HEK293 (cell line): ENCODE data around the gene UBR2.

Experiments used
- CTCF ChIA-PET: fragments of 350-600 bp; formaldehyde crosslinking; extraction: SDS; loops from one replicate; lab custom pipeline; 2021; ENCODE audit warnings: antibody characterized with exemption; lab: Yijun Ruan, JAX
- POLR2A ChIA-PET: fragments of 300-600 bp; formaldehyde crosslinking; extraction: SDS; loops from one replicate; lab custom pipeline; 2020; ENCODE audit warnings: antibody characterized with exemption, inconsistent platforms; lab: Yijun Ruan, JAX
- H3K27ac ChIP-seq: fragments of 200-500 bp; sonication (Bioruptor generic); 2 replicates; pipeline ENCODE4 v1.5.1; 2014; ENCODE audit warnings: low read depth, low read length, control low read depth, inconsistent platforms; ENCODE audit errors: extremely low read depth
- H3K36me3 ChIP-seq, 2 experiments: fragments of 200-500 bp in 1 of 2; sonication (Bioruptor generic) in 1 of 2; 1 replicate in 1 of 2; 2 replicates in 1 of 2; pipeline ENCODE4 v1.5.1; 2014 to 2017; ENCODE audit warnings: inconsistent platforms in 2 of 2, low read length in 2 of 2; ENCODE audit not compliant: control insufficient read depth in 2 of 2, insufficient read depth in 1 of 2
- H3K4me1 ChIP-seq: fragments of 200-500 bp; sonication (Bioruptor generic); 2 replicates; pipeline ENCODE4 v1.5.1; 2014; ENCODE audit warnings: mild to moderate bottlenecking, low read length, inconsistent platforms; ENCODE audit not compliant: control insufficient read depth, insufficient read depth
- H3K4me3 ChIP-seq: 2 replicates; pipeline ENCODE4 v1.5.1; 2011; ENCODE audit warnings: low read depth, mild to moderate bottlenecking, control low read depth, low read length, moderate library complexity
- H3K9me3 ChIP-seq: fragments of 200-500 bp; sonication (Bioruptor generic); 2 replicates; pipeline ENCODE4 v1.5.1; 2014; ENCODE audit warnings: low read depth, low read length, inconsistent platforms; ENCODE audit not compliant: control insufficient read depth, insufficient read depth
- HOXA7 ChIP-seq: sonication (generic); formaldehyde crosslinking; IDR thresholded peaks from 2 replicates; pipeline ENCODE4 v1.8.1; 2022; ENCODE audit warnings: missing genetic modification reagents, borderline replicate concordance
- PRDM1 ChIP-seq: fragments of 450-650 bp; formaldehyde crosslinking; IDR thresholded peaks from 2 replicates; pipeline ENCODE4; 2016; ENCODE audit warnings: missing biosample characterization, missing genetic modification characterization
- PRDM4 ChIP-seq: fragments of 450-650 bp; formaldehyde crosslinking; IDR thresholded peaks from 2 replicates; pipeline ENCODE4 v1.5.1; 2017; ENCODE audit warnings: missing biosample characterization, missing genetic modification characterization
- RBAK ChIP-seq: fragments of 450-650 bp; formaldehyde crosslinking; IDR thresholded peaks from 2 replicates; pipeline ENCODE4 v1.5.1; 2016; ENCODE audit warnings: missing biosample characterization, missing genetic modification characterization
- REST ChIP-seq: fragments of 450-650 bp; formaldehyde crosslinking; IDR thresholded peaks from 2 replicates; pipeline ENCODE4 v1.5.1; 2016; ENCODE audit warnings: missing biosample characterization, missing genetic modification characterization
- SETDB1 ChIP-seq: IDR thresholded peaks from one replicate; pipeline ENCODE4 v1.6.1; 2017; ENCODE audit warnings: mild to moderate bottlenecking, low read length, moderate library complexity, mixed read lengths; ENCODE audit not compliant: insufficient read length
- SP3 ChIP-seq: fragments of 450-650 bp; formaldehyde crosslinking; IDR thresholded peaks from 2 replicates; pipeline ENCODE4 v1.5.1; 2016; ENCODE audit warnings: missing biosample characterization, missing genetic modification characterization
- WT1 ChIP-seq: fragments of 450-650 bp; formaldehyde crosslinking; IDR thresholded peaks from 2 replicates; pipeline ENCODE4 v1.5.1; 2016; ENCODE audit warnings: missing biosample characterization, missing genetic modification characterization
- ZFHX2 ChIP-seq: fragments of 450-650 bp; formaldehyde crosslinking; conservative IDR thresholded peaks from 2 replicates; pipeline ENCODE4 v1.5.1; 2016; ENCODE audit warnings: missing biosample characterization, missing genetic modification characterization
- ZNF121 ChIP-seq: fragments of 450-650 bp; formaldehyde crosslinking; IDR thresholded peaks from 2 replicates; pipeline ENCODE4 v1.5.1; 2016; ENCODE audit warnings: missing biosample characterization, missing genetic modification characterization
- ZNF132 ChIP-seq: fragments of 450-650 bp; formaldehyde crosslinking; IDR thresholded peaks from 2 replicates; pipeline ENCODE4 v1.5.1; 2017; ENCODE audit warnings: missing biosample characterization, missing genetic modification characterization, borderline replicate concordance
- ZNF140 ChIP-seq: fragments of 450-650 bp; formaldehyde crosslinking; IDR thresholded peaks from 2 replicates; pipeline ENCODE4 v1.5.1; 2016; ENCODE audit warnings: missing biosample characterization, missing genetic modification characterization
- ZNF157 ChIP-seq: fragments of 450-650 bp; formaldehyde crosslinking; IDR thresholded peaks from 2 replicates; pipeline ENCODE4 v1.5.1; 2016; ENCODE audit warnings: missing biosample characterization, missing genetic modification characterization
- ZNF2 ChIP-seq: fragments of 450-650 bp; formaldehyde crosslinking; IDR thresholded peaks from 2 replicates; pipeline ENCODE4 v1.5.1; 2016; ENCODE audit warnings: missing biosample characterization, missing genetic modification characterization
- ZNF23 ChIP-seq: fragments of 450-650 bp; formaldehyde crosslinking; IDR thresholded peaks from 2 replicates; pipeline ENCODE4 v1.5.1; 2016; ENCODE audit warnings: missing biosample characterization, missing genetic modification characterization, borderline replicate concordance
- ZNF266 ChIP-seq: fragments of 450-650 bp; formaldehyde crosslinking; IDR thresholded peaks from 2 replicates; pipeline ENCODE4 v1.5.1; 2016; ENCODE audit warnings: missing biosample characterization, missing genetic modification characterization, low read depth
- ZNF366 ChIP-seq: fragments of 450-650 bp; formaldehyde crosslinking; conservative IDR thresholded peaks from 2 replicates; pipeline ENCODE4 v1.5.1; 2016; ENCODE audit warnings: missing biosample characterization, missing genetic modification characterization
- ZNF394 ChIP-seq: fragments of 450-650 bp; formaldehyde crosslinking; IDR thresholded peaks from 2 replicates; pipeline ENCODE4 v1.5.1; 2016; ENCODE audit warnings: missing biosample characterization, missing genetic modification characterization, mild to moderate bottlenecking, moderate library complexity, borderline replicate concordance
- ZNF416 ChIP-seq: fragments of 450-650 bp; formaldehyde crosslinking; IDR thresholded peaks from 2 replicates; pipeline ENCODE4 v1.5.1; 2016; ENCODE audit warnings: missing biosample characterization, missing genetic modification characterization
- ZNF48 ChIP-seq: fragments of 450-650 bp; formaldehyde crosslinking; IDR thresholded peaks from 2 replicates; pipeline ENCODE4 v1.5.1; 2016; ENCODE audit warnings: missing biosample characterization, missing genetic modification characterization
- ZNF561 ChIP-seq: fragments of 450-650 bp; IDR thresholded peaks from 2 replicates; pipeline ENCODE4 v1.5.1; 2018; ENCODE audit warnings: missing biosample characterization, missing genetic modification characterization, borderline replicate concordance
- ZNF596 ChIP-seq: fragments of 450-650 bp; IDR thresholded peaks from 2 replicates; pipeline ENCODE4 v1.5.0; 2018; ENCODE audit warnings: missing biosample characterization, mild to moderate bottlenecking, missing genetic modification characterization, moderate library complexity
- ZNF660 ChIP-seq: fragments of 450-650 bp; IDR thresholded peaks from 2 replicates; pipeline ENCODE4 v1.5.1; 2018; ENCODE audit warnings: missing biosample characterization, mild to moderate bottlenecking, missing genetic modification characterization
- ZNF664 ChIP-seq: fragments of 450-650 bp; formaldehyde crosslinking; IDR thresholded peaks from 2 replicates; pipeline ENCODE4 v1.5.1; 2016; ENCODE audit warnings: missing biosample characterization, missing genetic modification characterization
- ZNF843 ChIP-seq: fragments of 450-650 bp; formaldehyde crosslinking; IDR thresholded peaks from 2 replicates; pipeline ENCODE4 v1.5.1; 2016; ENCODE audit warnings: missing biosample characterization, missing genetic modification characterization

Gene UBR2

GRCh38 chr6:42709871-42710270, 146.0 kb downstream of the UBR2 start (continued):
- TF ChIP-seq ZNF366 = no peak

GRCh38 chr6:42710316-42710715, 146.5 kb downstream of the UBR2 start:
- Histone ChIP-seq H3K9me3 (no peaks in the 10 kb centered on the region), H3K36me3 (no peaks in the 10 kb centered on the region), H3K4me3 (no peak overlapping the region), H3K27ac (no peak overlapping the region), H3K4me1 (no peaks in the 10 kb centered on the region)
- no peak for TF ChIP-seq HOXA7 (CRISPR knock-in tag)
- TF ChIP-seq ZNF394 (tag by site-specific recombination) = no peak
- no peak for TF ChIP-seq ZNF660 (tag by site-specific recombination)
- no peak for TF ChIP-seq ZNF366
- 0 out of 2 replicates have a peak, but pooled peaks have one; percentile 10 for TF ChIP-seq ZFHX2 (tag by site-specific recombination)
- ChIA-PET POLR2A (no interaction called here), CTCF (no interaction called here)

- Histone ChIP-seq H3K4me3 (no peak overlapping the region), H3K9me3 (no peaks in the 10 kb centered on the region), H3K36me3 (no peaks in the 10 kb centered on the region), H3K27ac (no peak overlapping the region), H3K4me1 (no peaks in the 10 kb centered on the region)
- CTCF ChIA-PET = interaction anchor here (0.6 to 2.0 kb wide), 3 partner anchors 14 to 224 kb away, joined by 4 to 9 read pairs (median 4); no protein-coding TSS in a partner anchor
- TF ChIP-seq SETDB1 (peak; percentile 87), ZNF266 (tag by site-specific recombination) (no peak), ZNF140 (tag by site-specific recombination) (no peak)
- POLR2A ChIA-PET = no interaction called here
Observed at GRCh38 chr6:42711930-42712329, 148.1 kb downstream of the UBR2 start.

GRCh38 chr6:42714098-42714761, 150.4 kb downstream of the UBR2 start:
- POLR2A ChIA-PET = interaction anchor here (0.6 to 1.0 kb wide), 3 partner anchors 68 to 167 kb away, joined by 3 read pairs; partner anchors contain the start of gene RPL7L1
- TF ChIP-seq WT1 (tag by site-specific recombination) (0 out of 2 replicates have a peak, but pooled peaks have one; percentile 27), ZNF121 (tag by site-specific recombination) (peak; percentile 70; the same call in 1 of the 2 replicates), ZNF157 (tag by site-specific recombination) (no peak), ZNF596 (tag by site-specific recombination) (no peak), PRDM4 (tag by site-specific recombination) (no peak), ZNF132 (tag by site-specific recombination) (no peak), RBAK (tag by site-specific recombination) (no peak), ZNF416 (tag by site-specific recombination) (no peak), SP3 (no peak), ZNF843 (tag by site-specific recombination) (no peak), ZNF561 (tag by site-specific recombination) (no peak), ZNF660 (tag by site-specific recombination) (no peak), REST (no peak), ZNF48 (no peak), ZNF23 (tag by site-specific recombination) (no peak), ZNF2 (tag by site-specific recombination) (no peak), PRDM1 (tag by site-specific recombination) (peak; percentile 77), ZNF664 (tag by site-specific recombination) (peak; percentile 79; the same call in 1 of the 2 replicates)

More at GRCh38 chr6:42714098-42714761, 150.4 kb downstream of the UBR2 start:
- H3K4me1 ChIP-seq = no peaks in the 10 kb centered on the region
- CTCF ChIA-PET = interaction anchor here (0.6 to 2.5 kb wide), 3 partner anchors 11 to 163 kb away, joined by 3 to 14 read pairs (median 9); no protein-coding TSS in a partner anchor
- H3K36me3 ChIP-seq = no peaks in the 10 kb centered on the region
- no peak overlapping the region for H3K4me3 ChIP-seq
- no peak overlapping the region for H3K27ac ChIP-seq
- H3K9me3 ChIP-seq = no peaks in the 10 kb centered on the region
